Measurements from ENCODE around the gene CAT.

Gene CAT

GRCh38 chr11:34502949-34503348 lies 64.2 kb downstream of the CAT start:
- no peak overlapping the region for H3K4me3 ChIP-seq (ENCODE audit: low read depth, low read length)
- TF ChIP-seq CTCF (IDR thresholded peaks at IDR 0.05; ENCODE audit: low read depth, low read length) = no peak

- no peak overlapping the region for H3K4me3 ChIP-seq (ENCODE audit: low read depth, low read length)
- no peak for TF ChIP-seq CTCF (IDR thresholded peaks at IDR 0.05; ENCODE audit: low read depth, low read length)
These were observed 67.1 kb downstream of the CAT start for GRCh38 chr11:34505874-34506273.

GRCh38 chr11:34507156-34507555 lies 68.4 kb downstream of the CAT start:
- no peak overlapping the region for H3K4me3 ChIP-seq (ENCODE audit: low read depth, low read length)
- TF ChIP-seq CTCF (IDR thresholded peaks at IDR 0.05; ENCODE audit: low read depth, low read length) = no peak

- TF ChIP-seq CTCF (IDR thresholded peaks at IDR 0.05; ENCODE audit: low read depth, low read length) = no peak
- H3K4me3 ChIP-seq (ENCODE audit: low read depth, low read length) = no peak overlapping the region
These were observed 68.9 kb downstream of the CAT start for GRCh38 chr11:34507610-34508009.

- H3K4me3 ChIP-seq (ENCODE audit: low read depth, low read length) = no peak overlapping the region
- TF ChIP-seq CTCF (IDR thresholded peaks at IDR 0.05; ENCODE audit: low read depth, low read length) = no peak
These were observed 69.8 kb downstream of the CAT start for GRCh38 chr11:34508524-34508923.

- TF ChIP-seq CTCF (IDR thresholded peaks at IDR 0.05; ENCODE audit: low read depth, low read length) = no peak
- no peak overlapping the region for H3K4me3 ChIP-seq (ENCODE audit: low read depth, low read length)
These were observed 70.7 kb downstream of the CAT start for GRCh38 chr11:34509336-34509876.

GRCh38 chr11:34510218-34510617 lies 71.5 kb downstream of the CAT start:
- no peak overlapping the region for H3K4me3 ChIP-seq (ENCODE audit: low read depth, low read length)
- TF ChIP-seq CTCF (IDR thresholded peaks at IDR 0.05; ENCODE audit: low read depth, low read length) = no peak

Data from WI38 (cell line).